M059J (cell line): ENCODE results near the gene TM6SF1. TPM values are rescaled to one million over a fixed set of nuclear protein-coding genes. Genes with fewer than 3 reads are reported as not detected.
"Not testable (repeated sequence)": the region's sequence is repeated elsewhere in the genome, so short reads cannot be mapped to it uniquely, and the experiment has no call there.

Source experiments
- DNase-seq: peaks from one replicate; pipeline ENCODE4 v3.0.0-alpha.2; 2012; ENCODE audit warnings: low read depth
- total RNA-seq: library from RNA; depleted of rRNA; stranded (reverse); fragments of >200 nt; shearing (Covaris generic); gene quantifications from 2 replicates; pipeline ENCODE4 v1.2.3, GENCODE V29; 2014; rRNA removed

TM6SF1 gene
- total RNA-seq = 0.52 and 1.1 TPM in 2 replicates

DNA sequence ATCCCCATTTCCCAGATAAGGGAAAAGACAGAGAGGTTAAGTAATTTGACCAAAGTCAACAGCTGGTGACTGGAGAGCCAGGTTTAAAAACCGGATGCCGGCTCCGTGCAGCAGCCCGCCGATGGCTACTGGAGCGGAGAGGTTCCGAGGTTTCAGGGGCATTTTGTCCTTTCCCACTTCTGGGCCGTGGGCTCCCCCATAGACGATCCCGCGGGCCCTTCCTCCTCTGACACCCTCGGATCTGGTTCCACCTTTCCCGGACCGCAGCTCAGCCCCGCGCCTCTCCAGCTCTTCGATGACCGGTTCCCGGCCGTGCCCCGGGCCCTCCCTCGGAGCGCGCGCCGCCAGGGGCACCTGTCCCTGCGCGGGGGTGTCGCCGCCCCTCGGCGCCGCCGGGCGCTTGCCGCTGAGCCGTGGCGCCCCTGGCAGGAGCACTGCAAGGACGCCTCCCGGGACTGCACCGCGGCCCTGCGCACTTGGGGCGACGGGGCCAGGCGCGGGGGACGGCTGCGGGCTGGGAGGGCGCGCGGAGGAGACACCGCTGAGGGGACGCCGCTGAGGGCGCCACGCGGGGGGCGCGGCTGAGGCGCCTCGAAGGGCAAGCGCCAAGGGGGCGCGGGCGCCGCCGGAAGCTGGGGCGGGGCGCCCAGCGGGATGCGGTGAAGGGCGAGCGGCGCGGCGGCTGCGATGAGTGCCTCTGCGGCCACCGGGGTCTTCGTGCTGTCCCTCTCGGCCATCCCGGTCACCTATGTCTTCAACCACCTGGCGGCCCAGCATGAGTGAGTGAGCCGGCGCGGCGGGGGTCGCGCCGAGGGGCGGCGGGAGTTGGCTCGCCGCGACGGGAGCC lies at the start of gene TM6SF1:
TM6SF1 (plus strand) TSS at position 652 of the 847 bp plus-strand sequence; CDS start at position 688, 36 bp downstream.
- no peak for DNase-seq

DNA sequence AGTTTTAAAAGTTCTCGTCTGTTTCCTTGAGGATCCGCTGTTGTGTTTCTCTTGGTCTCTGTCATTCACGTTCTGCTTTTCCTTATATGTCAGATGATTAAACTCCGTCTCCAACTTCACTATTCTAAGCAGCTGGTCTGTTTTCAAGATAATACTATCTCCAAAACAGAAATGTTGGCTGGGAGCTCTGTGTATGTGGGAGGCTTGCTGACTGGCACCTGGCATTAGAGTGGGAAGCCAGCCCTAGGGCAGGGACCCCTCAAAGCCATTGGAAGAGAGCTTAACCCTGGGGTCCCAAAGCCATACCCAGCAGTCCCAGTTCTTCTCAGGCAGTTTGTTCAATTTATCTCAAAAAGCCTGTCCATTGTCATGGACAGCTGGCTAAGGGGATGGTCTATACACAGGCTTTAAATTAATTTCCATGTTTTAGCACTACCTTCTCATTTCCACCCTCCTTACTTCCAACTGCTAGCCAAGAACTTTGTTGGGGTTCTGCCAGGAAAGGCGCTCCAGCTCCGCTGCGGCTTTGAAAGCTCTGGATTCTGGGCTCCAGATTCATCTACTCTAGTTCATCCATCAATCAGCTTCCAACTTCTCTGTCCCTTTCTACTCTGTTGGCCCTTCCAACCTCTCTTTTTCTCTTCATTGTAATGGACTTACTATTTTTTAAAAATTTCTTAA lies 49.6 kb upstream of the TM6SF1 start:
- DNase-seq = no peak

DNA sequence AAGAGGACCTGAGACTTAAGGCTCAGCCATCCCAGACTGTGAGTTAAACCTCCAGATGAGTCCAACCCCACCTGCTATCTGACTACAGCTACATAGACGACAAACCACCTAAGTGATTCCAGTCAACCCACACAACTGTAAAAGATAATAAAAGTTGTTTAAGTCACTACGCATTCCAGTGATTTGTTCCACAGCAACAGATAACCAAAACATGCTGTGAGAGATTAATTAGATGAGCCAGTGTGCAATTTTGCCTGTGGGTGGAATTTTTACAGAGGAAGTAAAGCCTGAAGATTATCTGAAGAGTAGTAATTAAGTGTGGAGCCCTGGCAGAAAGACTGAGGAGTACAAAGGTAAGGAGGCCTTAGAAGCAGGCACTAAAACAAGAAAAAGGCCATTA lies 45.8 kb upstream of the TM6SF1 start:
- DNase-seq = peak; percentile 81

DNA sequence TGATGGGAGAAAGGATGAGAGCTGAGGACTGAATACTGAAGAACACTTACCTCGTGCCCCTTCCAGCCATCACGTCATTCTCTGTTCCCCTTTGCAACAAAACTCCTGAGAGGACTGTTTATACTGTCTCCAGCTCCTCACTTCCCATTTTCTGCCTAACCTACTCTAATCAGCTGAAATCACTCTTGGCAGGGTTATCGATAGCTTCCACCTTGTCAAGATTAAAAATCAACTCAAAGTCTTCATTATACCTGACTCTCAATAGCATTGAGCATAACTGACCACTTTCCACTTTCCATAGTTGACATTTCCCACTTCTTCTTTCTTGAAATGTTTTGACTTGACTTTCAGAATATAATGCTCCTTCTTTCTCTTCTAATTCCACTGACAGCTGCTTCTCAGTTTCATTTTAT lies 44.7 kb upstream of the TM6SF1 start:
- DNase-seq = no peak

DNA sequence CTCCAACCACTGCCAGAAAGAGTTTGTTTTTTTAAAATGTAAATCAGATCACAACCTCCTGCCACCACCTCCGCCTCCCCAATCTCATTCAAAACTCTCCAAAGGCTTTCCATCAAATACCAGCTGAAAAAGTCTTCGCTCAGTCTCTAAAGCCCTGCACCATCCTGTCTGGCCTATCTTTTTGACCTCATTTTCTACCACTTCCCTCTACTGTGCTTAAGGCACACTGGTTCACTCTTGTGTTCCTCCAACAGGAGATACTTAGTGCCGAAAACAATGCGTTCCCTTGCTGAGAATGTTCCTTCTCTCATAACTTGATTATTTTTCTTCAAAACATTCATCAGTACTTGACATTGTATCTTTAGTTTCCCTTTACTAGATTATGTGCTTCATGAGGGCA lies 43.9 kb upstream of the TM6SF1 start:
- DNase-seq = no peak

DNA sequence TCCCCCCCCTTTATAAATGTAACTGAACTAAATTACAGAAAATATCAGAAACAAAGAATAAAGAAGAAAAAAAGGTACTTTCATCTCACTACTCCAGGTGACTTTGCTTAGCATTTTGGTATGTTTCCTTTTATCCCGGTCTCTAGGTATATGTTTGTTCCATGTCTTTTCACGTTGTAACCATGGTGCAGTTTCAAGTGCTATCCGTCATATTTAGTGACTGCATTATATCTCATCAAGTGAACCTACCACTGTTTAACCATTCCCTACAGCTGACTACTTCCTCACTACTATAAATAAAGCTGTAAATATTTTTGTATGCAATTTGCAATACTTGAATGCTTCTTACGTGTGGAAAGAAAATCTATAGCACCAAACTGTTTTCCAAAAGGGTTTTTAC lies 42.6 kb upstream of the TM6SF1 start:
- peak; percentile 10 for DNase-seq

DNA sequence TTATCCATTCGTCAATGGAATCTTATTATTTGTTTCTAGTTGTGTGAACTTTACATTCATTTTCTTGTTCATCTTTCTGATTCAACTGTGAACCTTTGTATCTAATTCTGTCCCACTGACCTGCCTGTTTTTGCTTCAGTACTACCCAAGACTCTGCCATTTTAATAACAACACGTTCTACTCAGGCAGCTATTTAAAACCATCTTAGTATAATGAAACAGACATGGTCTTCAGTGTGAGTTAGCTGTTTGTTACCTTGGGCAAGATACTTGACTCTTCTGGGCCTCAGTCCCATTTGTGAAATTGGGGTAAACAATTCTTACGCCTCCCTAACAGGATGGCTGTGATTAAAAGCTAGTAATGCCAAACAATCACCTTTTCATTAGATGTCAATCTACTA lies 42.0 kb upstream of the TM6SF1 start:
- no peak for DNase-seq

DNA sequence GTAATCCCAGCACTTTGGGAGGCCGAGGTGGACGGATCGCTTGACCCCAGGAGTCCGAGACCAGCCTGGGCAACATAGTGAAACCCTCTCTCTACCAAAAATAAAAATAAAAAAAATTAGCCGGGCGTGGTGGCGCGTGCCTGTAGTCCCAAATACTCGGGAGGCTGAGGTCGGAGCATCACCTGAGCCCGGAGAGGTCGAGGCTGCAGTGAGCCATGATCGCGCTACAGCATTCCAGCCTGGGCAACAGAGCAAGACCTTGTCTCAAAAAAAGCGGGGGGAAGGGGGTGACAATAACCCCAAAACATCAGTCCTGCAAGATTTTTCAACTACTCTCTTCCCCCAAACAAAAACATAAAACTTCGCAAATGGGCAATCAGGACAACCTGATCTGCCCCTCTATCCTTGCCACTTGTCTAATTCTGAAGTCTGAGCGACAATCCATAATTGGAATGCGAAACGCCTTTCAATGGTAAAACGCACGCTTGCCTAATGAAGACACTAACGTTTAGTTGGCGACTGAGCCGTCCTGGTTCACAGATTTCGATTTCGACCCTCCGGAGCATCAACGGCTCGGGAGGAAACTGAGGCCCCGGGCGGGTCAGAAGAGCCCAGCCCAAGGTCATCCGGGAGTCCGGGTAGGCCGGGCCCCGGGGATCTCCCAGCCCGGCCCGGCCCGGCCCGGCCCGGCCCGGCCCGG lies 41.3 kb upstream of the TM6SF1 start:
- DNase-seq = peak; percentile 19

DNA sequence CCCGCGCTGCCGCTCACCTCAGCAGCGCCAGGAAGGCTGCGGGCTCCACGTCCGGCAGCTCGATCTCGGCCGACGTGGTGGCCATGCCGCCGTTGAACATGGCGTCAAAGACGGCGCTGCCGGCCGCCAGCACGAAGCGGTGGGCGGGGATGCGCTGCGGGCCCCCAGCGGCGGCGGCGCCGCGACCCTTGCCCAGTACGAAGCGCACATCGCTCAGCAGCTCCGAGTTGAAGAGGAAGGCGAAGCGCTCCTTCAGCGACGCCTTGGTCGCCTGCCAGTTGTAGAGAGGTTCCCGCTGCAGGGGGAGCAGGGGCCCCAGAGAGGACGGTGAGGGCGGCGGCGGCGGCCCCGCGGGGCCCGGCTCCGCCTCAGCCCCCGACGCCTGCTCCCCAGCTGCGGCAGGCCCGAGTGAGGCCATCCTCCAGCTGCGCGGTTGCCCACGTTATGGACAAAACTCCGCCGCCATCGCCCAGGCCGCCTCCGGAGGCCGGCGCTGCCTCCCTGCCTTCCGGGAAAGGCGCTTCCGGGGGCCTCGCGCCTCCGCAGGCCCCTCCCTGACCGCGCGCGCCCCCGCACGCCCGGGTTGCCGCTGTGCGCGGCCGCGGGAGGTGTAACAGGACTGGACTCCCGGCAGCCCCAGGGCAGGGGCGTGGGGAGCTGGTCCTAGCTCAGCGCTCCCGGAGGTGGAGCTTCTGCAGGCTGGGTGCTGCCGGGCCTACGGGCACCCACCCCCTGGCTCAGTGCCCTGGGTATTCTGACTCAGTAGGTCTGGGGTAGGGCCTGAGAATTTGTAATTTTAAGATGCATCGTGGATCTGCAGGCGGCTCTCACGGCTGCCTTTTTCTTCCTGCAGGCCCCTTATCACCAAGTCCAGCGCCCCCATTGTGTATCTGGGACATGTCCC lies 40.5 kb upstream of the TM6SF1 start, which contains the start of gene BTBD1:
BTBD1 (minus strand) TSS at position 519 of the 904 bp plus-strand sequence; CDS start at position 418, 101 bp downstream.
- DNase-seq = peak; percentile 95

DNA sequence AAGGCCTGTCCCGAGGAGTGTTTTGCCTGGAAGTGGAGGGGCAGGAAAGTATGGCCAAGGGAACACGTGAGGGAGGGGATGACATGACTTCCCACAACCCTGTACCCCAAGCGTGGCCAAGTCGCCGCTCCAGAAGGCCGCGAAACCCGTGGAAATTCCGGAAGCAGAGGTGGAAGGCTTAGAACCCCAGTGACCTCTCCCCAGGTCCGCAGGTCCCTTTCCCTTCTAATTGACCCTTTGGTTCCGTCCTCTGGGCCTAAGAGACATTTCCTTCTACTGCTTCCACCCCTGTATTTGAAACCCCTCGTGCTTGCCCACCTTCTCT lies 39.8 kb upstream of the TM6SF1 start:
- no peak for DNase-seq

DNA sequence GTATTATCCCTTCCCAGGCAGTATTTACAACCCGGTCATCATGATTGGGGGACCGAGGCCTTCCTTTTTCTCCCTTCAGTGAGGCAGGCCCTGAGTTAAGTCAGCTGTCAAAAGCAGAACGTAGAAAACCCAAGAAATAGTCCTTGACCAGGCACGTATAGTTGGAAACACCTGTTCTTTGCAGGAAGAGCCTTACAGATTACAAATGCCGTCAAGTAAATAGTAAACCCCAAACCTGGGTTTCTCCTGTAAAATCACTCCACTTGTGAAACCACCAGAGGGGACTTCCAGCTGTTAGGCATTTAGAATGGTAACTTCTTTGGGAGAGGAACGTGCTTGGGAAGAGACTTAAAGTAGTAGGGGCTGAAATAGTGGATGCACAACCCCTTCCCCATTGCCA lies 39.4 kb upstream of the TM6SF1 start:
- no peak for DNase-seq

DNA sequence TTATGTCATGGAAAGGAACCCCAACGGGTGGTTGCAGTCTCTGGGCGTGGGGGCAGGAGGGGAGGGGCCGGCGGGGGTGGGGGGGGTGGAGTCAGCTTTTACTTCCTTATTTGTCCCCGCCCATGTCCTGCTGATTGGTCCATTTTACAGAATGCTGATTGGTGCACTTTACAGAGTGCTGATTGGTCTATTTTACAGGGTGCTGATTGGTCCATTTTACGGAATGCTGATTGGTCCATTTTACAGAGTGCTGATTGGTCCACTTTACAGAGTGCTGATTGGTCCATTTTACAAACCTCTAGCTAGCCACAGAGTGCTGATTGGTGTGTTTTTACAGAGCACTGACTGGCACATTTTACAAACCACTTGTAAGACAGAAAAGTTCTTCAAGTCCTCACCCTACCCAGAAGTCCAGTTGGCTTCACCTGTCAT lies 38.2 kb upstream of the TM6SF1 start:
- DNase-seq = peak; percentile 11

DNA sequence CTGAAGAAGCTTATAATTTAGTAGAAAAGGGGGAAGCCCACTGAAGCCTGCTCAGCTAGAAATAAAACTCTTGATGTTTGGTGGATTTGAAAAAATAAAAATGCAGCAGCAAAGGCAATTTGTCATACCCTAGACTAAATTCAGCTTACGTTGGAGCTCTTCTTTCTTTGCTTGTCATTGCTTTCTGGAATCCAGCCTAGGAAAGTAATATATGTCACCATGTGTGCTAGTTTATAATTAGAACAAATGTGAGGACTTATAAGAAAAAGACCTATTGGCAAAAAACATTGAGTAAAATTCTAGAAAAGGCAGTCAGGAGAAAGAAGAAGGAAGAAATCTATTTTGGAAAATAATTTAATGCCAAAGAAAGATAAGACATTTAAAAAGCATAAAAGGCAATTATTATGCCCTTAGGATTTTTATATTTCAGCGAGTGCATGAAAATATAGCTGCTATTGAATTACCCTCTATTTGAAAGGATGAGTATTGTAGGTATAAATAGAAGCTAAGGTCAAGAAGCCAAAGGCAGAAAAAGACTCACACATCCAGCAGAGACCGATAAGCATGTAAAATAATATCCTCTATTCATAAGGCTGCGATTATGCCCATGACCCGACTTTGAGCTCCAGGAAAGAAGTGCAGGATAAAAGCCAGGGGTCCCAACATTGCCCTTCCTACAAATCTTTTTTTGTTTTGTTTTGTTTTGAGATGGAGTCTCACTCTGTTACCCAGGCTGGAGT lies 29.8 kb upstream of the TM6SF1 start:
- DNase-seq = no peak

DNA sequence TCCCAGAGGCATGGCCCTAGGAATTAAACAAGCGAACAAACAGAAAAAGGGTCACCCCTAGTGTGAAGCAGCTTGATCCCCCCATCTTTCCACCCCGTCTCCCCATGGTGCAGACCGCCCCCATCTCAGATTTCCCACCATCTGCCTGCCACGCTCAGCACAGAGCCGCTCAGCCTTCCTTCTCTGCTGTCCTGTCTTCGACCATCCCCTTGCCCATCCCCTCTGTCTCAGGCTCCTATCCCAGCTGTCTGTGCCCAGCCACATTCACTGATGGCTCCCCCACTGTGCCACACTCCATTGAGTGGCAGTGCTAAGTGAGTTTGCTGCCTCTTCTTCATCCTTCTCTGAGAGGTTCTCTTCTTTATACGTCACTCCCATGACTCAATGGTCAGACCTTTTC lies 28.7 kb upstream of the TM6SF1 start:
- no peak for DNase-seq

DNA sequence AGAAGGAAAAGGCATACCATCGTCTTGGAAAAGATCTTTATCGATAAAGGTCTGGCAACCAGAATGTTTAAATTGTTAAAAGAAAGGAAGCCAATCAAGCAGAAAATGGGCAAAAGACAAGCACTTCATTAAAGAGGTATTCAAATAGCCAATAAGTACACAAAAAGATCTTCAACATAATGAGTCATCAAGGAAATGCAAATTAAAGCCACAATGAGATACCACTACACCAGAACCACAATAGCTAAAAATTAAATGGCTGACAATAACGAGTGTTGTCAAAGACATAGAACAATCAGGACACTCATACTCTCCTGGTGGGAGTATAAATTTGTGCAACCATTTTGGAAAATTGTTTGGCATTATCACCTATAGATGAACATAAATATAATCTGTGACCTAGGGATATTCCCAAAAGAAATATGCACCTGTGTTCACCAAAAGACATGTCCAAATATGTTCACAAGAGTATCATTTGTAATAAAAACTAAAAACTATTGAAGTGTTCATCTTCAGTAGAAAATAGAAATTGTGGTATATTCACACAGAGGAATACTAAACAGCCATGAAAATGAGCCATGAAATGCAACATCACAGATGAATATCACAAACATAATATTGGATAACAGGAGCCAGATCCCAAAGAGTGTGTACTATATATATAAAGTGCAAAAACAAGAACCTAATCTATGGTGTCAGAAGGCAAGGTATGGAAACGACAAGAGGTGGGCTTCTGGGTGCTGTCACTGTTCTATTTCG lies 26.0 kb upstream of the TM6SF1 start:
- no peak for DNase-seq

DNA sequence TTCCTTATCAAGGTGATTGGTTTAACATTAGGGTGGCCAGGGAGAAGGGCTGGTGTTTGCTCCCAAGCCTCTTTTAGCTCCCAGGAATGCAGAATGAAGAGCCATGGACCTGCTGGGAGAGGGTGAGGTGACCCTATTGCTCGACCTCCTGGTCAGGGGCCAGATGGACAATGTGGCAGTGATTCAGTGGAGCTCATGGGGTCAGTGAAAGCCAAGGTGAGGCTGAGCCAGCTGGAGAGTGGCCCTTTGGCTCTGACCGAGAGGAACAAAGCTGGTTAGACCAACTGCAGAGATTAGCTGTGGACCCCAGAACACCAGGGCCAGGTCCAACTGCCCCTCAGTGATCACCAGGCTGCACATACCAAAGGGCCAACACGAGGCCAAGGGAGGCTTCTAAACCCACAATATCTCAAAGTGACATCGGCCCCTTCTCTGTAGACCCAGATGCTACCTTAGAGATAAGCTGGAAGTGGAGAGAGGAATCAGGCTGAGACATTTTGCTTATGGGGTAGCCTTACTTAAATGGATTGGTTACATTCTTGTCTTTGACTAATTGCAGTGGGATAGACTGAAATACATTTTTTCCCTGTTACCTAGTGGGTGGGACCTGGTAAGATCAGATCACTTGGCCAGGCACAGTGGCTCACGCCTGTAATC lies 24.6 kb upstream of the TM6SF1 start:
- no peak for DNase-seq

DNA sequence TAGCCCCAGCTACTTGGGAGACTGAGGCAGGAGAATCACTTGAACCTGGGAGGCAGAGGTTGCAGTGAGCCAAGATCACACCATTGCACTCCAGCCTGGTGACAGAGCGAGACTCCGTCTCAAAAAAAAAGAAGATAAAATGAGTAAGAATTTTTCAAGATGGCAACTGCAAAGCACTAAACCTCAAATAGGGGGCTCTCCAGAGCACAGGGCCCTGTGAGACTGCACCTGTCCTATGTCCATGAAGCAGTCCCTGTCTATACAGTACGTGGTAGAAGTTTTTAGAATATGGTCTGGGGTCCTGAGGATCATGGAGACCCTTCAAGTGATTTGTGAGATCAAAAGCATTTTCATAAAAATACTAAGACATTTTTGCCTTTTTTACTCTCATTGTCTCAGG lies 22.0 kb upstream of the TM6SF1 start:
- not testable (repeated sequence) for DNase-seq

DNA sequence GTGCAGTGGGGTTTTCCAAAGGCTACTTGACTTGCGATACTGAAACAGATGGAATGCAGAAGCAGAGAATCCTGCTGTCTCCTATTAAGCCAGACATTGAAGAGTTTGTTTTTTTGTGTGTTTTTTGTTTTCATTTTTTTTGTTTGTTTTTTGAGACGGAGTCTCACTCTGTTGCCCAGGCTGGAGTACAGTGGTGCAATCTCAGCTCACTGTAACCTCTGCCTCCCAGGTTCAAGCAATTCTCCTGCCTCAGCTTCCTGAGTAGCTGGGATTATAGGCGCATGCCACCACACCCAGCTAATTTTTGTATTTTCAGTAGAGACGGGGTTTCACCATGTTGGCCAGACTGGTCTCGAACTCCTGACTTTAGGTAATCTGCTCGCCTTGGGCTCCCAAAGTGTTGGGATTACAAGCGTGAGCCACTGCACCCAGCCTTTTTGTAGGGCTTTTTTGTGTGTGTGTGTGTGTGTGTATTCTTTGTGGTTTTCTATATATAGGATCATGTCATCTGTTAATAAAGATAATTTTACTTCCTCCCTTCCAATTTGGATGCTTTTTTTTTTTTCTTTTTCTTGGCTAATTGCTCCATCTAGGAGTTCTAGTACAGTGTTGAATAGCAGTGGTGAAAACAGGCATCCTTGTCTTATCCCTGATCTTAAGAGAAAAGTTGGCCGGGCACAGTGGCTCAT lies 21.4 kb upstream of the TM6SF1 start:
- DNase-seq = not testable (repeated sequence)

DNA sequence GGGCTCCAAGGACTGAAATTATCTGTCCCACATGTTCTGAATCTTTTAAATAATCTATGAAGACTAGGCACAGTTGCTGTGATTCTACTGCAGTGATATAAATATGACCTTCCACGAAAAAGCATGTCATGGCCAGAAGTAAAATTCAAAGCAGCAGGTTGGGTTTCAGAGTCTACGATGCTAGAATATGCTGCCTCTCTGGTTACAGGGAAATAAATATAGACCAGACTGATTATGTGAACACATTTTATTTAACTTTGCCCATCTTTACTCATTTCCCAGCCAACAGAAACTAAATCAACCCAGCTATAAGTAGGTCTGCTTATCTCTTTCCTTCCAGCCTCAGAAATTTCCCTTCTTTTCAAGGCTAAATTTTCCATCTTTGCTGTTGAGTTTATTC lies 19.9 kb upstream of the TM6SF1 start:
- no peak for DNase-seq
